HepG2 (cell line): Measurements from ENCODE around the gene AP1M1. TPM values are rescaled to one million over a fixed set of nuclear protein-coding genes. Genes with fewer than 3 reads are reported as not detected.

Source experiments
- ATAC-seq: fragments of 200-7000 bp; cut with Tn5 transposase; 3 replicates; pipeline ENCODE4 v1.9.1; 2020; ENCODE audit warnings: mild to moderate bottlenecking, moderate library complexity
- BruUV-seq: library from RNA; stranded (reverse); fragments of 400-500 nt; replicated peaks from 2 replicates; lab custom pipeline; 2021; lab: Mats Ljungman, UMichigan
- CTCF ChIA-PET: fragments of 300-600 bp; formaldehyde crosslinking; extraction: SDS; loops from one replicate; lab custom pipeline; 2021; ENCODE audit warnings: low total read pairs, inconsistent platforms, low intra/inter-chr PET ratio; lab: Yijun Ruan, JAX
- POLR2A ChIA-PET: fragments of 350-600 bp; sonication (Branson Sonifier 250); formaldehyde crosslinking; loops from one replicate; lab custom pipeline; 2020; ENCODE audit warnings: antibody characterized with exemption, inconsistent platforms; lab: Yijun Ruan, JAX
- DNase-seq: peaks from one replicate; pipeline ENCODE4 v3.0.0-alpha.2; 2015; ENCODE audit warnings: low spot score
- FAIRE-seq: peaks from 3 replicates; lab custom pipeline; 2011; peaks lifted over from hg19 to GRCh38; lab: Jason Lieb, UNC
- H2AFZ ChIP-seq: one replicate; pipeline ENCODE4 v1.6.1; 2011; ENCODE audit warnings: low read length, inconsistent platforms
- H3K27ac ChIP-seq: fragments of 300-600 bp; 3 replicates; pipeline ENCODE4 v1.8.0; 2011; ENCODE audit warnings: mixed run types, mild to moderate bottlenecking, mixed read lengths, low read length, inconsistent platforms; ENCODE audit not compliant: insufficient read depth; ENCODE audit errors: extremely low read length
- H3K27me3 ChIP-seq, 2 experiments: fragments of 200-600 bp in 1 of 2; 2 replicates in 1 of 2; 3 replicates in 1 of 2; pipeline versions ENCODE4 v1.6.0 to v1.8.0; 2011; ENCODE audit warnings: low read length in 2 of 2, mild to moderate bottlenecking in 2 of 2, moderate library complexity in 2 of 2, inconsistent platforms in 1 of 2; ENCODE audit not compliant: insufficient read depth in 2 of 2, control insufficient read depth in 1 of 2
- H3K36me3 ChIP-seq, 2 experiments: fragments of 200-600 bp in 1 of 2; replicated peaks in 1 of 2; 2 replicates in 1 of 2; 3 replicates in 1 of 2; pipeline versions ENCODE4 v1.5.1 to v1.8.0; 2011; ENCODE audit warnings: low read length in 2 of 2, inconsistent platforms in 1 of 2; ENCODE audit not compliant: insufficient read depth in 2 of 2, control insufficient read depth in 1 of 2
- H3K4me1 ChIP-seq: 2 replicates; pipeline ENCODE4 v1.5.1; 2012; ENCODE audit warnings: low read length, inconsistent platforms; ENCODE audit not compliant: insufficient read depth
- H3K4me2 ChIP-seq: 2 replicates; pipeline ENCODE4 v1.6.0; 2011; ENCODE audit warnings: low read depth, low read length, inconsistent platforms
- H3K4me3 ChIP-seq, 3 experiments: fragments of 200-600 bp in 1 of 3; sonication (generic), shearing (Covaris generic) in 1 of 3; replicated peaks in 1 of 3; 2 replicates each; pipeline ENCODE4 v1.5.1; 2011 to 2016; ENCODE audit warnings: low read length in 3 of 3, inconsistent platforms in 2 of 3, low read depth in 2 of 3, mild to moderate bottlenecking in 2 of 3, control low read depth in 1 of 3, mixed read lengths in 1 of 3; ENCODE audit not compliant: insufficient read depth in 1 of 3
- H3K79me2 ChIP-seq: one replicate; pipeline ENCODE4 v1.6.1; 2011; ENCODE audit warnings: low read length, inconsistent platforms; ENCODE audit not compliant: insufficient read depth
- H3K9ac ChIP-seq: 2 replicates; pipeline ENCODE4 v1.6.0; 2011; ENCODE audit warnings: mild to moderate bottlenecking, low read depth, low read length, inconsistent platforms; ENCODE audit not compliant: insufficient read depth
- H3K9me3 ChIP-seq: 2 replicates; pipeline ENCODE4 v1.5.1; 2012; ENCODE audit warnings: mild to moderate bottlenecking, low read length
- H4K20me1 ChIP-seq: 2 replicates; pipeline ENCODE4 v1.6.0; 2011; ENCODE audit warnings: inconsistent platforms, mild to moderate bottlenecking, low read length, moderate library complexity; ENCODE audit not compliant: insufficient read depth
- ELF1 ChIP-seq: sonication (generic); formaldehyde crosslinking; IDR thresholded peaks from 2 replicates; pipeline ENCODE4 v1.4.0; 2020; ENCODE audit warnings: missing genetic modification reagents
- JDP2 ChIP-seq: sonication (generic); formaldehyde crosslinking; IDR thresholded peaks from 2 replicates; pipeline ENCODE4 v1.8.1; 2022; ENCODE audit warnings: missing genetic modification reagents, borderline replicate concordance
- JUNB ChIP-seq: sonication (generic); formaldehyde crosslinking; IDR thresholded peaks from 2 replicates; pipeline ENCODE4 v1.8.0; 2022; ENCODE audit warnings: missing genetic modification reagents, mild to moderate bottlenecking, borderline replicate concordance
- REPIN1 ChIP-seq: sonication (generic); formaldehyde crosslinking; IDR thresholded peaks from 2 replicates; pipeline ENCODE4 v1.8.0; 2022; ENCODE audit warnings: missing genetic modification reagents, low read depth, mild to moderate bottlenecking, borderline replicate concordance
- SNAPC2 ChIP-seq: sonication (generic); formaldehyde crosslinking; IDR thresholded peaks from 2 replicates; pipeline ENCODE4 v1.8.1; 2022; ENCODE audit warnings: mild to moderate bottlenecking, missing genetic modification reagents
- ZC3H13 ChIP-seq: sonication (generic); formaldehyde crosslinking; IDR thresholded peaks from 2 replicates; pipeline ENCODE4 v1.8.1; 2023; ENCODE audit warnings: mild to moderate bottlenecking, missing genetic modification reagents, moderate library complexity
- ZNF761 ChIP-seq: sonication (generic); formaldehyde crosslinking; conservative IDR thresholded peaks from 2 replicates; pipeline ENCODE4 v1.4.0; 2020; ENCODE audit warnings: mild to moderate bottlenecking, missing genetic modification reagents
- WGBS: methylation state at CpG from one replicate; pipeline ENCODE4 v1.1.6; 2017; ENCODE audit warnings: low lambda C conversion rate; 5-methylcytosine and 5-hydroxymethylcytosine counted together
- in situ Hi-C: cut with HindIII; loops from 2 replicates; pipeline ENCODE4 v1.10.0; 2017; ENCODE audit warnings: low pct_unique_long_range_greater_than_20kb; ENCODE audit not compliant: extremely low pct_ligation_motif_present
- intact Hi-C: fragments of 100-400 bp; cut with micrococcal nuclease; formaldehyde crosslinking; loops from one replicate; pipeline ENCODE4 v1.10.0; 2022; ENCODE audit not compliant: unreplicated experiment
- polyA plus RNA-seq, 8 experiments: library from polyadenylated mRNA; depleted of rRNA in 3 of 8; stranded (reverse) in 7 of 8; unstranded in 1 of 8; fragments of >200 nt; fragmentation: Illumina TruSeq in 4 of 8; extraction: Trizol in 4 of 8; gene quantifications; 2 replicates each; pipeline versions ENCODE4 v1.2.1 to v1.2.3, GENCODE V29; 2011 to 2016; ENCODE audit warnings: low read depth in 4 of 8, missing spikeins in 1 of 8, mixed read lengths in 1 of 8; ENCODE audit not compliant: insufficient read depth in 1 of 8
- total RNA-seq, 5 experiments: library from RNA; depleted of rRNA; stranded (reverse); fragments of >200 nt; fragmentation: Illumina TruSeq; extraction: Trizol; gene quantifications; 2 replicates each; pipeline ENCODE4 v1.2.3, GENCODE V29; 2016; ENCODE audit warnings: low read depth in 1 of 5
- TF ChIP-seq, protein P1 (sequence below): sonication (generic); formaldehyde crosslinking; IDR thresholded peaks from 2 replicates; pipeline ENCODE4 v1.5.1; 2020; ENCODE audit warnings: missing genetic modification reagents, mild to moderate bottlenecking, borderline replicate concordance
- TF ChIP-seq, protein P2 (sequence below): sonication (generic); formaldehyde crosslinking; IDR thresholded peaks from 2 replicates; pipeline ENCODE4 v1.5.1; 2020; ENCODE audit warnings: missing genetic modification reagents, mild to moderate bottlenecking, borderline replicate concordance
- TF ChIP-seq, protein P3 (sequence below): IDR thresholded peaks from 2 replicates; pipeline ENCODE4 v1.6.1; 2016; ENCODE audit warnings: missing compliant biosample characterization, missing genetic modification reagents, borderline replicate concordance

Gene AP1M1
- total and polyA plus RNA-seq, 2 of the 13 experiments (the other 11 are each of a cell fraction or from before 2014, with no cell fraction given) = 34.4 to 46.1 TPM

DNA sequence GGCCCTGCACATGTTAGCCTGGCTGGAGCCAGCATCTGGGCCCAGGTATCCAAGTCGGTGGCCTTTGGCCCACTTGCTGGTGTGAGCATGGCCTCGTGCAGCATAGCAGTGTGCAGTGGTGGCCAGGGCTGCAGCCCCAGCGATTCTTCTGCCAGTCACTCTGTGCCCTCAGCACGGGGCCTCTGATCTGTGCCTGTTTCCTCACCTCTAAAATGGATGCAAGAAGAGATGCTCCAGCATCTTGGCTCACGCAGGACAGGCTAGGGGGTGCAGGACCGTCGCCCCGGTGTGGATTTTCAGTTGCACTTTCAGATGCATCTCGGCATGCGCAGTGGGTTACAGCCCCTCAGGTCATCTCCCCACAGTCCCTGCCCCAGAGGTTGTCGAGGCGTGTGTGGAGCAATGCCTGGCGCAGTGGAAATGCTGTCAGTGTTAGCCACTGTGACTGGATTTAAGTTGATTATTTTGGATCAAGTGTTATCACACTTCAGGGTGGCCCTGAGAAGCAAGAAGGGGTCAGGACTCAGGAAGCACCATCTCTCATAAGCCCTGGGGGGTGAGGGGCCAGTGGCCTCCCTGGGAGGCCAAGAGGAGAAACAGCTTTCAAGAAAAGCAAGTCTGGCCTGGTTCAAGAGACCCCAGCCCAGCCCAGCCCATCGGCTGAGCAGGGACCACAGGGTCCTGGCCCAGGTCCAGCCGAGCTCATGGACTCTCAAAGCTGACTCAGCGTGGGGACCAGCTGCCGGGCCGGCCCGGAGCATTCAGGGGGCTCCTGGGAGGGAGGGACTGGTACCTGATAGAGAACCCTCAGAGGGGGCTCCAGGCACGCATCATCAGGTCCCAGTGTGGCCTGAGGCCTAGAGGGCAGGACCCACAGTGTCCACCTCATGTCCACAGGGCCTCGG lies 27.8 kb downstream of the AP1M1 start (continued):
- TF ChIP-seq, protein P1, sequence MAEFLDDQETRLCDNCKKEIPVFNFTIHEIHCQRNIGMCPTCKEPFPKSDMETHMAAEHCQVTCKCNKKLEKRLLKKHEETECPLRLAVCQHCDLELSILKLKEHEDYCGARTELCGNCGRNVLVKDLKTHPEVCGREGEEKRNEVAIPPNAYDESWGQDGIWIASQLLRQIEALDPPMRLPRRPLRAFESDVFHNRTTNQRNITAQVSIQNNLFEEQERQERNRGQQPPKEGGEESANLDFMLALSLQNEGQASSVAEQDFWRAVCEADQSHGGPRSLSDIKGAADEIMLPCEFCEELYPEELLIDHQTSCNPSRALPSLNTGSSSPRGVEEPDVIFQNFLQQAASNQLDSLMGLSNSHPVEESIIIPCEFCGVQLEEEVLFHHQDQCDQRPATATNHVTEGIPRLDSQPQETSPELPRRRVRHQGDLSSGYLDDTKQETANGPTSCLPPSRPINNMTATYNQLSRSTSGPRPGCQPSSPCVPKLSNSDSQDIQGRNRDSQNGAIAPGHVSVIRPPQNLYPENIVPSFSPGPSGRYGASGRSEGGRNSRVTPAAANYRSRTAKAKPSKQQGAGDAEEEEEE (CRISPR knock-in tag) = no peak

DNA sequence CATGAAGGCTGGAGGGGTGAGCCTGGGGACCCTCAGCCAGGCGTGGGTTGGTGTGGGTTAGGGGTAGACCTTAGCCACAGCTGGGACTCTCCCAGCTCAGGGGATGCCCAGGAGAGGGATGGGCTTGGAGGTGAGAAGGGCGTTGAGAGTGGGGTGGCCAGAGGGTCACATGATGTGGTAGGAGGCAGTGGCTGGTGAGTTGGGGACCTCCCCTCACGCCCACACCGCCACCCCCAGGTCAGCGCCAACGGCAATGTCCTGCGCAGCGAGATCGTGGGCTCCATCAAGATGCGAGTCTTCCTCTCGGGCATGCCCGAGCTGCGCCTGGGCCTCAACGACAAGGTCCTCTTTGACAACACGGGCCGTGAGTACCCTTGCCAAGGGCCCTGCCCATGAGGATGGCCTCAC lies 28.5 kb downstream of the AP1M1 start:
- peaks cover 22 to 54% of the 10 kb centered on the region in 2 experiments for H3K36me3 ChIP-seq
- no peaks in the 10 kb centered on the region for H4K20me1 ChIP-seq
- intact Hi-C loops = no loop called here

More for the DNA sequence above, 28.5 kb downstream of the AP1M1 start:
- CTCF ChIA-PET = no interaction called here
- H3K9ac ChIP-seq = no peak overlapping the region
- FAIRE-seq (no peak), ATAC-seq (no peak), DNase-seq (no peak)
- WGBS = 94% methylated on average over 2 of the region's 16 CpGs
- no peaks in the 10 kb centered on the region for H3K79me2 ChIP-seq
- no peak overlapping the region for H3K27ac ChIP-seq
- H2AFZ ChIP-seq = no peak overlapping the region
- H3K27me3 ChIP-seq = no peaks in the 10 kb centered on the region
- no peaks in the 10 kb centered on the region for H3K4me1 ChIP-seq
- POLR2A ChIA-PET = no interaction called here
- in situ Hi-C loops = no loop called here
- BruUV-seq = no TSS peak
- no peak overlapping the region for H3K4me3 ChIP-seq
- TF ChIP-seq, protein P2, sequence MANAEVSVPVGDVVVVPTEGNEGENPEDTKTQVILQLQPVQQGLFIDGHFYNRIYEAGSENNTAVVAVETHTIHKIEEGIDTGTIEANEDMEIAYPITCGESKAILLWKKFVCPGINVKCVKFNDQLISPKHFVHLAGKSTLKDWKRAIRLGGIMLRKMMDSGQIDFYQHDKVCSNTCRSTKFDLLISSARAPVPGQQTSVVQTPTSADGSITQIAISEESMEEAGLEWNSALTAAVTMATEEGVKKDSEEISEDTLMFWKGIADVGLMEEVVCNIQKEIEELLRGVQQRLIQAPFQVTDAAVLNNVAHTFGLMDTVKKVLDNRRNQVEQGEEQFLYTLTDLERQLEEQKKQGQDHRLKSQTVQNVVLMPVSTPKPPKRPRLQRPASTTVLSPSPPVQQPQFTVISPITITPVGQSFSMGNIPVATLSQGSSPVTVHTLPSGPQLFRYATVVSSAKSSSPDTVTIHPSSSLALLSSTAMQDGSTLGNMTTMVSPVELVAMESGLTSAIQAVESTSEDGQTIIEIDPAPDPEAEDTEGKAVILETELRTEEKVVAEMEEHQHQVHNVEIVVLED (CRISPR knock-in tag) = no peak
- TF ChIP-seq ZC3H13 (CRISPR knock-in tag) (no peak), ZNF761 (CRISPR knock-in tag) (no peak), REPIN1 (CRISPR knock-in tag) (no peak), SNAPC2 (CRISPR knock-in tag) (no peak), JDP2 (CRISPR knock-in tag) (no peak), JUNB (no peak), ELF1 (CRISPR knock-in tag) (no peak)
- TF ChIP-seq, protein P3, sequence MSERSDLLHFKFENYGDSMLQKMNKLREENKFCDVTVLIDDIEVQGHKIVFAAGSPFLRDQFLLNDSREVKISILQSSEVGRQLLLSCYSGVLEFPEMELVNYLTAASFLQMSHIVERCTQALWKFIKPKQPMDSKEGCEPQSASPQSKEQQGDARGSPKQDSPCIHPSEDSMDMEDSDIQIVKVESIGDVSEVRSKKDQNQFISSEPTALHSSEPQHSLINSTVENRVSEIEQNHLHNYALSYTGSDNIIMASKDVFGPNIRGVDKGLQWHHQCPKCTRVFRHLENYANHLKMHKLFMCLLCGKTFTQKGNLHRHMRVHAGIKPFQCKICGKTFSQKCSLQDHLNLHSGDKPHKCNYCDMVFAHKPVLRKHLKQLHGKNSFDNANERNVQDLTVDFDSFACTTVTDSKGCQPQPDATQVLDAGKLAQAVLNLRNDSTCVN (CRISPR knock-in tag) = no peak
- H3K9me3 ChIP-seq = peaks cover 6% of the 10 kb centered on the region
- no peak overlapping the region for H3K4me2 ChIP-seq
